ENCODE measurements around the gene NPPA. TPM values are rescaled to one million over a fixed set of nuclear protein-coding genes. Genes with fewer than 3 reads are reported as not detected.

The NPPA gene
- total RNA-seq, 4 donors from 2014 or later = not detected

DNA sequence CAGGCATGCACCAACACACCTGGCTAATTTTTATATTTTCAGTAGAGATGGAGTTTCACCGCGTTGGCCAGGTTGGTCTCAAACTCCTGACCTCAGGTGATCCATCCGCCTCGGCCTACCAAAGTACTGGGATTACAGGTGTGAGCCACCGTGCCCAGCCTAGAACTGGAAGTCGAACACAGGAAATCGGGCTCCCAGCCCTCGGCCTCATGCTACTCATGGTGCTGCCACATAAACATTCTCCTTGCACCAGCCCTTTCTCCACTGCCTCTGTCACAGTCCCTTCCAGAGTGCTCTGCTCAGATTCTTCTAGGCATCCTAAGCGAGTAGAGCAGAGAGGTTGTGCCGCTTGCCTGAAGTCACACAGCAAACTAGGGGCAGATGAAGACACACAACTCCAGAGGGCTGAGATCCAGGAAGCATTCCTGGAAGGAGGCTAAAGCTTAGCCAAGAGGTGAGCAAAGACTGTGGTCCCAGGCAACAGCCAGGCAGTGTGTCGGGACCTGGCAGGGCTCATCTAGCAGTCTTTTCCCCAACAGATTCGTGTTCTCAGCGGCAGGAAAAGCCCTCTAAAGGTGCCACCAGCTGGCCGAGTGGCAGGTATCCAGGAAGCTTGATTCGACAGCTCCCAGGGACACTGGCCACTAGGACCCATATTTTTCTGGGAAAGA is 40.8 kb upstream of the NPPA start:
- TF ChIP-seq POLR2A (IDR thresholded peaks at IDR 0.05) = no peak
- TF ChIP-seq, protein P1, sequence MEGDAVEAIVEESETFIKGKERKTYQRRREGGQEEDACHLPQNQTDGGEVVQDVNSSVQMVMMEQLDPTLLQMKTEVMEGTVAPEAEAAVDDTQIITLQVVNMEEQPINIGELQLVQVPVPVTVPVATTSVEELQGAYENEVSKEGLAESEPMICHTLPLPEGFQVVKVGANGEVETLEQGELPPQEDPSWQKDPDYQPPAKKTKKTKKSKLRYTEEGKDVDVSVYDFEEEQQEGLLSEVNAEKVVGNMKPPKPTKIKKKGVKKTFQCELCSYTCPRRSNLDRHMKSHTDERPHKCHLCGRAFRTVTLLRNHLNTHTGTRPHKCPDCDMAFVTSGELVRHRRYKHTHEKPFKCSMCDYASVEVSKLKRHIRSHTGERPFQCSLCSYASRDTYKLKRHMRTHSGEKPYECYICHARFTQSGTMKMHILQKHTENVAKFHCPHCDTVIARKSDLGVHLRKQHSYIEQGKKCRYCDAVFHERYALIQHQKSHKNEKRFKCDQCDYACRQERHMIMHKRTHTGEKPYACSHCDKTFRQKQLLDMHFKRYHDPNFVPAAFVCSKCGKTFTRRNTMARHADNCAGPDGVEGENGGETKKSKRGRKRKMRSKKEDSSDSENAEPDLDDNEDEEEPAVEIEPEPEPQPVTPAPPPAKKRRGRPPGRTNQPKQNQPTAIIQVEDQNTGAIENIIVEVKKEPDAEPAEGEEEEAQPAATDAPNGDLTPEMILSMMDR (IDR thresholded peaks at IDR 0.05) = no peak
- H3K4me1 ChIP-seq = no peaks in the 10 kb centered on the region

GRCh38 chr1:11887666-11888007 is 40.1 kb upstream of the NPPA start:
- Histone ChIP-seq H3K9me3 (no peaks in the 10 kb centered on the region), H3K27ac (no peak overlapping the region), H3K4me3 (no peak overlapping the region), H3K4me1 (no peaks in the 10 kb centered on the region), H3K27me3 (no peaks in the 10 kb centered on the region), H3K36me3 (no peaks in the 10 kb centered on the region)
- no peak for DNase-seq
- TF ChIP-seq POLR2A (IDR thresholded peaks at IDR 0.05) = no peak
- TF ChIP-seq, protein P1 (IDR thresholded peaks at IDR 0.05) = no peak
- intact Hi-C loops (cut with DNase I; ENCODE audit: low total_unique reads) = no loop called here

More for the DNA sequence above, 40.8 kb upstream of the NPPA start:
- Histone ChIP-seq H3K36me3 (no peaks in the 10 kb centered on the region), H3K27ac (no peak overlapping the region), H3K9me3 (no peaks in the 10 kb centered on the region), H3K4me3 (no peak overlapping the region), H3K27me3 (no peaks in the 10 kb centered on the region)
- no peak for DNase-seq
- intact Hi-C loops (cut with DNase I; ENCODE audit: low total_unique reads) = no loop called here

DNA sequence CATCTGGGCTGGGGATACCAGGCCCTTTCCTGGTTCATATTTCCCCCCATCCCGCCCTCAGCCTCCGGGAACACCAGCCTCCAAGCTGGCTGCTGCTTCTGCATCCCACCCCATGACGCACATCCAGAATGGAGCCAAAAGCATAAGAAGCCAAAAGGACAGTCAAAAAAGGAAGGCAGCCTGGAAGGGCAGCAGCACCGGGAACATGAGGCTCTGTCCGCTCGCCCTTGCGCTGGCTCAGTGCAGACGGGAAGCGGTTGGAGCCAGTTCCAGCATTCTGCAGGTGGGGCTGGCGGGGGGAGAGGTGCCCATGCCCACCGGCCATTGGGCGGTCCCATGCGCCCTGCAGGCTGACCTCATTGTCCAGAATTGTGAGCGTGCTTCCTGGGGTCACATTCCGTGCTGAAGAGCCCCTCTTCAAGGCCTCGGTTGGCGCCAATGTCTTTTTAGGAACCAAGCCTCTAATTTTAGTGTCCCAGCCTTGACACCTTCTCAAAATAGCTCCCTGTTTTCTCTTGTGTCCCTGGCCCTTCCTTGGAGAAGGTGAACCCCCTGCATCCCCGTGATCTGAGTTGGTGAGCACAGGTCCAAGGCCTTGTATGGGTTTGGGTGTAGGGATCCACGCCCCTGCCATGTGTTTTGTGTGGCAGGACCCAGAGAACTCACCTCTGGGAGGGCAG is 39.5 kb upstream of the NPPA start:
- no peaks in the 10 kb centered on the region for H3K27me3 ChIP-seq
- intact Hi-C loops (cut with DNase I; ENCODE audit: low total_unique reads) = no loop called here
- H3K36me3 ChIP-seq = no peaks in the 10 kb centered on the region
- H3K4me1 ChIP-seq = no peaks in the 10 kb centered on the region
- H3K9me3 ChIP-seq = no peaks in the 10 kb centered on the region
- H3K4me3 ChIP-seq = no peak overlapping the region
- no peak for TF ChIP-seq POLR2A (IDR thresholded peaks at IDR 0.05)
- TF ChIP-seq, protein P1 (IDR thresholded peaks at IDR 0.05) = no peak
- DNase-seq = no peak
- H3K27ac ChIP-seq = no peak overlapping the region

- intact Hi-C loops (cut with DNase I; ENCODE audit: low total_unique reads) = no loop called here
- no peaks in the 10 kb centered on the region for H3K9me3 ChIP-seq
- DNase-seq = no peak
- no peak overlapping the region for H3K27ac ChIP-seq
- H3K4me1 ChIP-seq = no peaks in the 10 kb centered on the region
- TF ChIP-seq POLR2A (IDR thresholded peaks at IDR 0.05) = no peak
- TF ChIP-seq, protein P1 (IDR thresholded peaks at IDR 0.05) = no peak
- H3K4me3 ChIP-seq = no peak overlapping the region
- H3K36me3 ChIP-seq = no peaks in the 10 kb centered on the region
- H3K27me3 ChIP-seq = no peaks in the 10 kb centered on the region
These were observed 38.3 kb upstream of the NPPA start for GRCh38 chr1:11885916-11886315.

DNA sequence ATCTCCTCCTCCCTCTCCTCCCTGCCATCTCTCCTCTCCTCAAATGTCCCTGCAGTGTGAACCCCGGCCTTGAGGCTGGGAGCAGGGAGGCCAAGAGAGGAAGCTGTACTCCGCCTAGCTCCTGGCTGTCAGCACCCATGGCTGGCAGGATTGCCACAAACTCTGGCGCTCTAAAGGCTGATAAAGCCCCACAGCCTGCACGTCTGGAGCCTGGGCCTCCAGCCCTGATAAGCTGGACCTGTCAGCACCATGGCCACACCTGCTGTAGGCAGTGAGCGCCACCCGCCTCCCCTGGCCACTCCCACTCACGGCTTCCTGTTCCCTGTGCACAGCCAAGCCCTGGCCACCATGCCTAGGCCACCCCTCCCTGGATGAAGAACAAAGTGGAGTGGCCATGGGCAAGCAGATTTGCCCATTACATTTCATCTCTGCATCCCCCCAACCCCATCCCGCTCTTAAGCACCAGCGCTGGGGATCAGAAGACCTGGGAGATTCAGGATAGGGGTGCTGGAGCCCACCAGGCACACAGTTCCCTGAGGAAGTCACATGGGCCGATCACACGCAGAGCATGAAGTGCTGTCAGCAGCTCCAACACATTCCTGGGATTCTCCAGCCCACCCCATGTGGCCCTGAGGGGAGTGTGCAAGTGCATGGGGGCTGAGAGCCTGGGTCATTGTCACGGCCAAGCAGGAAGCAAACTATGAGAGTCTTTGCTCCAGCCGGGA is 35.4 kb upstream of the NPPA start:
- DNase-seq = no peak
- H3K27me3 ChIP-seq = no peaks in the 10 kb centered on the region
- H3K4me1 ChIP-seq = no peaks in the 10 kb centered on the region
- TF ChIP-seq, protein P1 (IDR thresholded peaks at IDR 0.05) = no peak
- TF ChIP-seq POLR2A (IDR thresholded peaks at IDR 0.05) = no peak
- intact Hi-C loops (cut with DNase I; ENCODE audit: low total_unique reads) = no loop called here
- H3K27ac ChIP-seq = no peak overlapping the region
- no peaks in the 10 kb centered on the region for H3K9me3 ChIP-seq
- no peak overlapping the region for H3K4me3 ChIP-seq
- H3K36me3 ChIP-seq = no peaks in the 10 kb centered on the region

All from uterus (tissue), 4 donors.